A673 (cell line): ENCODE results near the gene PPP2R1A.

Source experiments
- EZH2 ChIP-seq: fragments of 200-600 bp; sonication (generic); IDR thresholded peaks from 2 replicates; pipeline ENCODE4 v1.6.1; 2017; ENCODE audit warnings: borderline replicate concordance, low read depth, mild to moderate bottlenecking, mixed read lengths, antibody characterized with exemption, low read length; ENCODE audit not compliant: poor library complexity, severe bottlenecking
- TF ChIP-seq, protein P1 (sequence below): fragments of 300-800, 200-600 bp; sonication (generic); conservative IDR thresholded peaks from 2 replicates; pipeline ENCODE4 v1.5.1; 2017; ENCODE audit warnings: low read depth, mild to moderate bottlenecking, antibody characterized with exemption, low read length, moderate library complexity, mixed read lengths

DNA sequence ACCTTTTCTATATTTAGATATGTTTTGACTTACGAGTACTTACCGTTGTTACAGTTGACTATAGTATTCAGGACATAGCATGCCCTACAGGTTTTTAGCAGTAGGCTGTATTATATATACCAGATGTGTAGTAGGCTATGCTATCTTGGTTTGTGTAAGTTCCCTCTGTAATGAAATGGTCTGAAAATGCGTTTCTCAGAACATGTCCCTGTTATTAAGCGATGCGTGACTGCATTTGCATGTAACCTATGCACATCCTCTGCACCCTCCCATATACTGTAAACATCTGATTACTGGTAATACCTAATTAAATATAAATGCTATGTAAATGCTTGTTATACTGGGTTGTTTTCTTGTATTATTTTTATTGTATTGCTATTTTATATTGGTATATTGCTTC is 86.1 kb downstream of the PPP2R1A start:
- TF ChIP-seq, protein P1, sequence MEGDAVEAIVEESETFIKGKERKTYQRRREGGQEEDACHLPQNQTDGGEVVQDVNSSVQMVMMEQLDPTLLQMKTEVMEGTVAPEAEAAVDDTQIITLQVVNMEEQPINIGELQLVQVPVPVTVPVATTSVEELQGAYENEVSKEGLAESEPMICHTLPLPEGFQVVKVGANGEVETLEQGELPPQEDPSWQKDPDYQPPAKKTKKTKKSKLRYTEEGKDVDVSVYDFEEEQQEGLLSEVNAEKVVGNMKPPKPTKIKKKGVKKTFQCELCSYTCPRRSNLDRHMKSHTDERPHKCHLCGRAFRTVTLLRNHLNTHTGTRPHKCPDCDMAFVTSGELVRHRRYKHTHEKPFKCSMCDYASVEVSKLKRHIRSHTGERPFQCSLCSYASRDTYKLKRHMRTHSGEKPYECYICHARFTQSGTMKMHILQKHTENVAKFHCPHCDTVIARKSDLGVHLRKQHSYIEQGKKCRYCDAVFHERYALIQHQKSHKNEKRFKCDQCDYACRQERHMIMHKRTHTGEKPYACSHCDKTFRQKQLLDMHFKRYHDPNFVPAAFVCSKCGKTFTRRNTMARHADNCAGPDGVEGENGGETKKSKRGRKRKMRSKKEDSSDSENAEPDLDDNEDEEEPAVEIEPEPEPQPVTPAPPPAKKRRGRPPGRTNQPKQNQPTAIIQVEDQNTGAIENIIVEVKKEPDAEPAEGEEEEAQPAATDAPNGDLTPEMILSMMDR: no peak
- no peak for TF ChIP-seq EZH2
